KG1 (cell line): Measurements from ENCODE around the gene MTHFSD.

ENCODE experiments used
- DNase-seq: peaks from one replicate; lab custom pipeline; 2025; lab: John Stamatoyannopoulos, UW

The MTHFSD gene

GRCh38 chr16:86549076-86549892 lies 5.8 kb downstream of the MTHFSD start:
- DNase-seq, result no peak

- DNase-seq, result no peak
These were observed 7.7 kb downstream of the MTHFSD start for GRCh38 chr16:86547286-86547685.

DNA sequence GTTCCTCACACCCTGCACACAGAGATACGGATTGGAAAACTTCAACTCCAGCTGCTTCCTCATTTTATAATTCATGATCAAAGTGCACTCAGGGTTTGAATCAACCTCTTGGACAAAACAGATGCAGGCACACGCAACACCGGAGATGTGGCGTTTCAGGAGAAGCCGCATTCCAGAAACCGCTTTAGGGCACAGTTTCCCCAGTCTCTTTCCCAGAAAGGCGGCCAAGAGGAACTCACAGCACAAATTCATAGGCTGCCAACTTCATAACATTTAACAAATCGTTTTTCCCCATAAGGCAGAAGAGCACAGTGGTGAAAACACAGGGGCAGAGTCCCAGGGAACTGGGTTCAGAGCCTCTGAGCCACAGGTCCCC lies 8.4 kb downstream of the MTHFSD start:
- DNase-seq, result no peak

GRCh38 chr16:86545954-86546637 lies 8.9 kb downstream of the MTHFSD start:
- no peak for DNase-seq

DNA sequence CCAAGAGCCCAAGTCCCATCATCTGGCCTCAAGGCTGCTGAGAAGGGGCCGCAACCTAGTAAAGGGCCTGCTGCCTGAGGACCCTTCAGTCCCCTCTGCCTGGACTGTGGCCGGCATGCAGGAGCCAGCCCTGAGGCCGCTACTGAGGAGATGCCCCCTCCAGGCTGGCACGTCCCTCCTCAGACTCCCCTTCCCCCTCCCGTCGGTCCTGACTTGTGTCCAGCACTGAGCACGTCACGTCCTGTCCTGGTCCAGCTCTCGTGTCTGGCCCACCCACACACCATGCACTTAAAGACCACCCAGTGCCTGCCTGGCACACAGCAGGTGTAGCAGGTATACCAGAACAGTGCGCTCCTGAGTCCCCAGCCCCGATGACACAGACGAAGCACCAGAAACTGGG lies 9.6 kb downstream of the MTHFSD start:
- DNase-seq, result no peak

DNA sequence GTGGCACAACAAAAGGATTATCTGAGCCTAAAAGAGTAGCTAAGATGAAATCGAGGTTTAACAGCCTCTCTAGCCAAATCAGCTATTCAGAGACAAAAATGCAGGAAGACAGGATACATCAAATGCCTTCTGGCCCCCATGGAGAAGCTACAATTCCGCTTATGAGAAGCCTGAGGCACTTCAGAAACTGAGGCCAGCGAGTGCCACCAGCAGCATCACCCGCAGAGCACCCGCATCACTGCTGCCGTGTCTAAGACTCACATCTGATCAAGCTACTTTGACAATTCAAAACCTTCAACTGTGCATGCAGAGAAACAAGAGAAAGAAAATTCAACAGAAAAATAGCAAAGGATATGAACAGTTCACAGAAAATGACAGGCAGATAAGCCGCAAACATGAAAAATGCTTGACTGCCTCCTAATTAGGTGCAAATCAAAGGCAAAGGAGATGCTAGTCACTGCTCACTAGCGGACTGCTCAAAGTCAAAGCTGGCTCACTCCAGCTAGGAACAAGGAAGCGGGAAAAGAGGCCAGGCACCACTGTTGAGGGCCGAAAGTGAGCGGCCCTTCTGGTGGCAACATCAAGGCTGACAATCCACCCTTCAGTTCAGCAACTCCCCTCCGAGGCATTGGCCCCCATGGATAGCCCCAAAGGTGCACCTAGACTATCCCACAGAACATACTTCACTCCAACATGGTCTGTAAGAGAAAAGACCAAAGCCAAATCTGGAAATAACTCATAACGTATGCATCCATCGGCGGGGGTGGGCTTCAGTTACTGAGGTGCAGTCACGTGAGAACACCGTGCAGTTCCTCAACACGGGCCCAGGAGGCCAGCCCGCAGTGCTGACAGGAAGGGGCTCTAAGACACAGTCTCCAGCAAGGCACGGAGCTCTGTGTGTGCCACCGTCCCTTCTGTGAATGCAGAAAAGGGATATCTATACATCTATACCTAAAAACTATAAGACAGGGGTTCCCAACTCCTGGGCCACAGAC lies 12.0 kb downstream of the MTHFSD start:
- no peak for DNase-seq

GRCh38 chr16:86541560-86541959 lies 13.5 kb downstream of the MTHFSD start:
- DNase-seq, result no peak

DNA sequence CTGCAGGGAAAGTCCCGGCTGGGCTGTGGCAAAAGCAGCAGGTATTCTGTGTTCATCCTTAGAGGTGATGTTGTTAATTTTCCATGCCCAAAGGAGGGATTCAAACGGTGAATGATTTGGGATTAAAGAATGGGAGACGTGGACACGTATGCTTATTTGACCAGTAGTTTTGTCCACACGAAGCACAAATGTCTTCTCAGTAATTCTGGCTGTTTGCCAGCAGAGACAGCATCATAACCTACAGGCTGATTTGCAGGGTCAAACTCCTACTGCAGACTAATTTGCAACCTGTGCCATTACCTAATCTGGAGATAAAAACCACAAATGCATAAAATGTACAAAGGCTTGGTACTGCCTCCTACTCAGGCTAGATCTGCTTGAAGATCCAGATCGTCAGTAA lies 14.1 kb downstream of the MTHFSD start:
- no peak for DNase-seq

DNA sequence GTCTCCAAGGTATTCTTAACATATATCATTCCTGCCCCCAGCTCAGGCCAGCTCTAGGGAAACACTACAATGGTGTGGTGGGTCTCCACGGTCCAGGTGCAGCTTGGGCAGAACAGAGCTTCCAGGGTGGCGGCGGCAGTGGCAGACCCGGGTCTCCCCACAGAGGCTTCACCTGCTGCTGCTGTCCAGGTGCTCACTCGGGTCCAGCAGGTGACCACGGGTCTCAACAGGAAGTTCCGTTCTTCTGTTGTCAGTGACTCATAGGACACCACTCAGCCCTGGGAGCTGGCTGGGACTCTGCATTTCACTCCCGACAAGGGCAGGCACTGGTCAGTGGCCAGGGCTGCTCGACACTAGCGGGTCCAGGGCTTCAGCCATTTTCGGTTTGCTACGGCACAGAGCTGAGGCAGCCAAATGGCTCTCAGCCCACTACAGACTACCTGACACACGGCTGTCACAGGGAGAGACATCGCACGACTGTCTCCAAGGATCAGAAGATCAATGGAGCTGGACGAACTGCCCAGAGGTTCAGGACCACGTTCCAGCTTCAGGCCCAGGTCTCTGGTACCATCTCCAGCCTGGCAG lies 16.7 kb downstream of the MTHFSD start:
- no peak for DNase-seq

- no peak for DNase-seq
These were observed 17.5 kb downstream of the MTHFSD start for GRCh38 chr16:86537486-86537885.

GRCh38 chr16:86536621-86537020 lies 18.4 kb downstream of the MTHFSD start:
- no peak for DNase-seq

DNA sequence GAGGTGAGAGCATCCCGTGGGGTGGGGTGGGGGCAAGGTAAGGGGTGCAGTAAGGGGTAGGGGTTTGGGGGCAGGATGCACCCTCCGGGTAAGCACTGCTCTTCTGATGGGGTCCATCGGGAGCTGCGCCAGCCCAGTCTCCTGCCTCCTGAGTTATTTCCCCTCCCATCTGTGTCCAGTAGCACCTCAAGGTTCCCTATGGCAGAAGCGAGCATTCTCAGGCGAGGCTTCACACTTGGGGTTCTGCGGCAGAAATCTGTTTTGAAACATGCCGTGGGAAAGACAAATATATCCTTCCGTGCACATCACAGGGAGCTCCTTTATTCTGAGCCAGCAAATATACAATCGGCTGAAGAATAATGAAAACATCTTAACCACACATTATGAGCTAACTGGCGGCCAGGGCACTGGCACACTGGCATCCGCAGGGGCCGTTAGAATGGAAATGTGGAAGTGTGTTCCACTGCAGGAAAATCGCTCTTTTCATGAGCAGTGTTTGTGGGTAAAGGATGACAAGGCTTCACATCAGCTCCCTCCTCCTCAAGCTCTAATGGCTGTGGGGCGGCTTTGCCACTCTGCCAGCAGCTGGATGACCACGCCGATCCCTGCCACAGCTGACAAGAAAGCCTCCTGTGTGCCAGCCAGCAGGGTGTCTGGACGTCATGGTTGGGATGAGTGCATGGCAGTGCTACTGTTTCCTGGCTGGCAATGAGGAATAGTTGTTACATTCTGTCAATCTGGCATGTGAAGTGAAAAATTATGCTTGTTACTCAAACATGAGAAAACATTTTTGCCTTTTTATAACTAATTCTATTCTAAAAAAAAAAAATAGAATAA lies 20.0 kb downstream of the MTHFSD start:
- no peak for DNase-seq

DNA sequence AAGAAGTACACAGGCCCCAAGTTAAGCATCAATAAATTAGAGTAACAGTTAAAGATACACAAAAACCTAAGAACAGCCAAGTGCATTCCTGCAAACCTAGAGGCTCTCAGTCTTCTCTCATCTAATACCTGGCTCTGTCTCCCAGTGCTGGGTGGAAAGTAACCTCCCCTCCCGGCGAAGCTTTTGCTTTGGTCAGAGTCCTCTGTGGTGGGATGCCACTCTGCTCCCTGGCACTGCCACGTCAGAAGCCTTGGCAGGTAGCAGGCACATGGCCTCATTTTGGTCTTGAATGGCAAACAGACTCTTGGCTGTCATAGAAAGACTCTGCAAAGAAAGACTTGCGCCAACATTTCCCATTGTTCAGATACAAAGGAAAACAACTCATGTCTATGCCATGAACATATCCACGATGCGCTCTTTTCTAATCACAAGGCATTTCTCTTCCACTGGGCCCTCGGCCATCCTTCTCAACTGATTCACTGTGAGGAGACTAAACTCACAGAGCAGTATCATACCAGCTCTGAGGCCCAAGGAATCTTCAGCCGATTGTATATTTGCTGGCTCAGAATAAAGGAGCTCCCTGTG lies 21.2 kb downstream of the MTHFSD start:
- DNase-seq, result no peak

GRCh38 chr16:86533076-86533475 lies 22.0 kb downstream of the MTHFSD start:
- DNase-seq, result no peak

- DNase-seq, result no peak
These were observed 22.6 kb downstream of the MTHFSD start for GRCh38 chr16:86532526-86532815.

DNA sequence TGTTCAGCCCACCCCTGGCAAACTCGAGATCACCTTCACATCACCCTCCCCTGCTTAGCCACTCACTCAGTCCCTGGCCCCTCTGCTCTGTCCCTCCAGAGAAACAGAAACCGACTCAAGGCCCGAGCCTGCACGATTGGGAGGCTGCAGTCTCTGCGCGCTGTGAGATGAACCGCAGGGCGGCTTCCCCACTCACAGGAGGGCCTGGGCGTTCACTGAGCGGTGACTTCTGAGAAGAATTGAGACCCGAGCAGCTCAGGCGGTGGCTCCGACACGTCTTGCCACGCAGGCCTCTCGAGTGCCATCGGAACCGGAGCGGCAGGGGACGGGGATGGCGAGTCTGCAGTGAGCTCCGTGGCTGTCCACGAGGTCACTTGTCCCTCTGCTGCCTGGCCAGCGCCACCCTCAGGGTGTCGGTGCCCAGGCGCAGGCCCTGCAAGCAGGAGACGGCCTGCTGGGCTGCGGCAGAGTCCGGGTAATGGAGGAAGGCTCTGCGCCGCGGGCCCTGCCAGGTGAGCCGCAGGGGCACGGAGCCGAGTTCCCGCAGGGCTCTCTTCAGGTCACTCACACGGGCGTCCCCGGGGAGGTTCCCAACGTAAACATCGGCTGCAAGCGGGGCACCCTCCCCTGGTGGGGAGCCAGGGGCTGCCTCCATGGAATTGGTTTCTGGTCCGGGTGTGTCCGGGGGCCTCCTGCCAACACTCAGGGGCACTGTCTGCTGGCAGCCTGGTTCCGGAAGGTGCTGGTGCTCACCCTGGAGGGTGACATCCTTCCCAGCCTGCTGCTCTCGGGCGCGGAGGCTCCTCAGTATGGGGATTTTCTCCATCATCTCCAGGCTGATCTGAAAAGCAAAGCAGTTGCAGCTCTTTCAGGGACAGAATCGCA lies 23.2 kb downstream of the MTHFSD start:
- no peak for DNase-seq

- DNase-seq, result no peak
These were observed 23.9 kb downstream of the MTHFSD start for GRCh38 chr16:86531191-86531545.

- no peak for DNase-seq
These were observed 24.5 kb downstream of the MTHFSD start for GRCh38 chr16:86530251-86531190.

GRCh38 chr16:86529160-86529559 lies 25.9 kb downstream of the MTHFSD start:
- DNase-seq, result no peak
